ENCODE measurements around the gene KCNAB2. TPM values are rescaled to one million over a fixed set of nuclear protein-coding genes. Genes with fewer than 3 reads are reported as not detected.

The KCNAB2 gene
- total RNA-seq, 1 donor from 2014 or later = 3.1 TPM

- no peak for TF ChIP-seq EZH2 (IDR thresholded peaks at IDR 0.05; ENCODE audit: insufficient read depth, low read length)
- TF ChIP-seq CTCF (IDR thresholded peaks at IDR 0.05; ENCODE audit: insufficient read depth, low read depth, low read length) = no peak
- H3K27ac Mint-ChIP-seq (ENCODE audit: unreplicated experiment) = no peak overlapping the region
- Histone ChIP-seq H3K36me3 (ENCODE audit: insufficient read depth, low read length) (no peaks in the 10 kb centered on the region), H3K79me2 (ENCODE audit: insufficient read depth, low read length) (no peaks in the 10 kb centered on the region), H2AFZ (ENCODE audit: low read depth, low read length) (no peak overlapping the region), H3K4me1 (ENCODE audit: insufficient read depth, low read length) (no peaks in the 10 kb centered on the region), H4K20me1 (ENCODE audit: insufficient read depth, low read length) (no peaks in the 10 kb centered on the region), H3K27ac (ENCODE audit: low read depth, low read length) (no peak overlapping the region), H3K27me3 (ENCODE audit: insufficient read depth, low read length) (peaks cover 3% of the 10 kb centered on the region), H3K9me3 (ENCODE audit: insufficient read depth, low read depth, low read length) (no peaks in the 10 kb centered on the region), H3K4me3 (ENCODE audit: insufficient read depth, low read depth, low read length) (no peak overlapping the region), H3K4me2 (ENCODE audit: low read length) (no peak overlapping the region), H3K9ac (ENCODE audit: low read length) (no peak overlapping the region)
- FAIRE-seq (no peak), DNase-seq (ENCODE audit: low read depth) (no peak)
- peaks cover 55% of the 10 kb centered on the region for H3K27me3 Mint-ChIP-seq (ENCODE audit: low read depth, unreplicated experiment)
- peaks cover 2% of the 10 kb centered on the region for H3K9me3 Mint-ChIP-seq (ENCODE audit: unreplicated experiment)
- no peaks in the 10 kb centered on the region for H3K4me1 Mint-ChIP-seq (ENCODE audit: low read depth, unreplicated experiment)
- H3K4me3 Mint-ChIP-seq (ENCODE audit: unreplicated experiment) = no peak overlapping the region
- H3K36me3 Mint-ChIP-seq (ENCODE audit: low read depth, unreplicated experiment) = no peaks in the 10 kb centered on the region
These were observed 97.7 kb downstream of the KCNAB2 start for GRCh38 chr1:6143395-6143794.

GRCh38 chr1:6144175-6144574 lies 98.5 kb downstream of the KCNAB2 start:
- no peak overlapping the region for H3K27ac ChIP-seq (ENCODE audit: low read depth, low read length)
- peaks cover 3% of the 10 kb centered on the region for H3K9me3 Mint-ChIP-seq (ENCODE audit: unreplicated experiment)
- H3K27ac Mint-ChIP-seq (ENCODE audit: unreplicated experiment) = no peak overlapping the region
- no peak overlapping the region for H3K4me3 ChIP-seq (ENCODE audit: insufficient read depth, low read depth, low read length)
- DNase-seq (ENCODE audit: low read depth) (no peak), FAIRE-seq (no peak)
- no peaks in the 10 kb centered on the region for H3K9me3 ChIP-seq (ENCODE audit: insufficient read depth, low read depth, low read length)
- H2AFZ ChIP-seq (ENCODE audit: low read depth, low read length) = no peak overlapping the region
- peaks cover 4% of the 10 kb centered on the region for H3K27me3 ChIP-seq (ENCODE audit: insufficient read depth, low read length)
- no peak overlapping the region for H3K4me3 Mint-ChIP-seq (ENCODE audit: unreplicated experiment)
- peaks cover 52% of the 10 kb centered on the region for H3K27me3 Mint-ChIP-seq (ENCODE audit: low read depth, unreplicated experiment)
- H3K4me2 ChIP-seq (ENCODE audit: low read length) = no peak overlapping the region
- H3K4me1 Mint-ChIP-seq (ENCODE audit: low read depth, unreplicated experiment) = no peaks in the 10 kb centered on the region
- H3K9ac ChIP-seq (ENCODE audit: low read length) = no peak overlapping the region
- no peaks in the 10 kb centered on the region for H3K36me3 ChIP-seq (ENCODE audit: insufficient read depth, low read length)
- H3K36me3 Mint-ChIP-seq (ENCODE audit: low read depth, unreplicated experiment) = no peaks in the 10 kb centered on the region
- no peaks in the 10 kb centered on the region for H4K20me1 ChIP-seq (ENCODE audit: insufficient read depth, low read length)
- H3K79me2 ChIP-seq (ENCODE audit: insufficient read depth, low read length) = no peaks in the 10 kb centered on the region
- H3K4me1 ChIP-seq (ENCODE audit: insufficient read depth, low read length) = no peaks in the 10 kb centered on the region
- TF ChIP-seq CTCF (IDR thresholded peaks at IDR 0.05; ENCODE audit: insufficient read depth, low read depth, low read length) = no peak
- TF ChIP-seq EZH2 (IDR thresholded peaks at IDR 0.05; ENCODE audit: insufficient read depth, low read length) = no peak

- DNase-seq (ENCODE audit: low read depth) (no peak), FAIRE-seq (no peak)
- peaks cover 3% of the 10 kb centered on the region for H3K9me3 Mint-ChIP-seq (ENCODE audit: unreplicated experiment)
- Histone ChIP-seq H3K4me2 (ENCODE audit: low read length) (no peak overlapping the region), H3K79me2 (ENCODE audit: insufficient read depth, low read length) (no peaks in the 10 kb centered on the region), H3K9ac (ENCODE audit: low read length) (no peak overlapping the region), H3K27me3 (ENCODE audit: insufficient read depth, low read length) (peaks cover 4% of the 10 kb centered on the region), H4K20me1 (ENCODE audit: insufficient read depth, low read length) (no peaks in the 10 kb centered on the region), H2AFZ (ENCODE audit: low read depth, low read length) (no peak overlapping the region), H3K9me3 (ENCODE audit: insufficient read depth, low read depth, low read length) (no peaks in the 10 kb centered on the region), H3K36me3 (ENCODE audit: insufficient read depth, low read length) (no peaks in the 10 kb centered on the region), H3K27ac (ENCODE audit: low read depth, low read length) (no peak overlapping the region), H3K4me1 (ENCODE audit: insufficient read depth, low read length) (no peaks in the 10 kb centered on the region), H3K4me3 (ENCODE audit: insufficient read depth, low read depth, low read length) (no peak overlapping the region)
- peaks cover 47% of the 10 kb centered on the region for H3K27me3 Mint-ChIP-seq (ENCODE audit: low read depth, unreplicated experiment)
- no peaks in the 10 kb centered on the region for H3K4me1 Mint-ChIP-seq (ENCODE audit: low read depth, unreplicated experiment)
- H3K4me3 Mint-ChIP-seq (ENCODE audit: unreplicated experiment) = no peak overlapping the region
- TF ChIP-seq CTCF (IDR thresholded peaks at IDR 0.05; ENCODE audit: insufficient read depth, low read depth, low read length) = no peak
- TF ChIP-seq EZH2 (IDR thresholded peaks at IDR 0.05; ENCODE audit: insufficient read depth, low read length) = no peak
- H3K36me3 Mint-ChIP-seq (ENCODE audit: low read depth, unreplicated experiment) = no peaks in the 10 kb centered on the region
- H3K27ac Mint-ChIP-seq (ENCODE audit: unreplicated experiment) = no peak overlapping the region
These were observed 99.1 kb downstream of the KCNAB2 start for GRCh38 chr1:6144647-6145395.

Measured in astrocyte (in vitro differentiated cells and primary cell).